GM10266 (cell line): ENCODE results near the gene ALDH7A1.

ENCODE experiments used
- DNase-seq: peaks from one replicate; pipeline ENCODE4 v3.0.0; 2012; ENCODE audit errors: extremely low spot score
- TF ChIP-seq, protein P1 (sequence below): IDR thresholded peaks from 2 replicates; pipeline ENCODE4 v1.5.1; 2012; ENCODE audit warnings: mild to moderate bottlenecking, low read depth; ENCODE audit not compliant: control insufficient read depth, insufficient read depth; ENCODE audit errors: missing control alignments

Gene ALDH7A1

DNA sequence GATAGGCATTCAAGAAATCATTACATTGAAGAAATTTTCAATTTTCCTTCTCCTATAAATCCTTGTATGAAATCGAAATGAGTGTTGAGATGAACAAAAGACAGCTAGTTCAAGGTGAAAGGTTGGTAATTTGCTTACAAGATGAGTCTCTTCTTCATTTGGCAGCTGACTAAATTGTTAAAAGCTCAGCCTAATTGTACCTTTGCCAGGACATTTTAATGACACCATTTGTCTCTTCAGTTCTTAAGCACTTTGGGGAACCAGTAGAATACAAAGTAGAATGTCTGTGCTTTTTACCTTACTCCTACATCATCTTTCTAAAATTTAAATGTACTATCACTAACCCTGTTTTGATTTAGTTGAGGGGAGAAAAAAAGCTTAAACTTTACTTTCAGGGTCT lies 112.4 kb downstream of the ALDH7A1 start:
- DNase-seq, result no peak
- TF ChIP-seq, protein P1, sequence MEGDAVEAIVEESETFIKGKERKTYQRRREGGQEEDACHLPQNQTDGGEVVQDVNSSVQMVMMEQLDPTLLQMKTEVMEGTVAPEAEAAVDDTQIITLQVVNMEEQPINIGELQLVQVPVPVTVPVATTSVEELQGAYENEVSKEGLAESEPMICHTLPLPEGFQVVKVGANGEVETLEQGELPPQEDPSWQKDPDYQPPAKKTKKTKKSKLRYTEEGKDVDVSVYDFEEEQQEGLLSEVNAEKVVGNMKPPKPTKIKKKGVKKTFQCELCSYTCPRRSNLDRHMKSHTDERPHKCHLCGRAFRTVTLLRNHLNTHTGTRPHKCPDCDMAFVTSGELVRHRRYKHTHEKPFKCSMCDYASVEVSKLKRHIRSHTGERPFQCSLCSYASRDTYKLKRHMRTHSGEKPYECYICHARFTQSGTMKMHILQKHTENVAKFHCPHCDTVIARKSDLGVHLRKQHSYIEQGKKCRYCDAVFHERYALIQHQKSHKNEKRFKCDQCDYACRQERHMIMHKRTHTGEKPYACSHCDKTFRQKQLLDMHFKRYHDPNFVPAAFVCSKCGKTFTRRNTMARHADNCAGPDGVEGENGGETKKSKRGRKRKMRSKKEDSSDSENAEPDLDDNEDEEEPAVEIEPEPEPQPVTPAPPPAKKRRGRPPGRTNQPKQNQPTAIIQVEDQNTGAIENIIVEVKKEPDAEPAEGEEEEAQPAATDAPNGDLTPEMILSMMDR, result no peak

DNA sequence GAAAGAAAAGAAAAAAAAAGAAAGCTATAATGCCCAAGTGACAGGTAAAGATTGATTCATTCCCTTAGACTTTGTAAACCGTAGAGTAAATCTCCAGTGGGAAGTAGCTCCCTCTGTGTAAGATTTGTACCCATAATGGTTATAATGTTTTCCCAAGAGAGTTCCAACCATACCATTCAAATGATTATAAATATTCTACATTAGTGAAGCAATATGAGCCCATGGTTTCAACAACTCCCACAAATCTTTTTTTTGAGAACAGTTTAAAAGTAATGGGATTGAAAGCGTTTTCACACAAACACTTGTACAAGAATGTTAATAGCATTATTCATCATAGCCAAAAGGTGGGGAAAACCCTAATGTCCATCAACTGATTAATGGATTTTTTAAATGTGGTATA lies 113.8 kb downstream of the ALDH7A1 start:
- DNase-seq, result no peak

More for the DNA sequence above, 113.8 kb downstream of the ALDH7A1 start:
- TF ChIP-seq, protein P1, result no peak
